ENCODE data around the gene WIF1. TPM values are rescaled to one million over a fixed set of nuclear protein-coding genes. Genes with fewer than 3 reads are reported as not detected.

Gene WIF1
- total RNA-seq, 1 experiment from 2014 or later: 1.8 TPM

GRCh38 chr12:65152596-65152995 is 31.5 kb upstream of the WIF1 start:
- no peak for TF ChIP-seq KAT7 (CRISPR knock-in tag; IDR thresholded peaks at IDR 0.05; ENCODE audit: borderline replicate concordance)
- TF ChIP-seq RORB (CRISPR knock-in tag; IDR thresholded peaks at IDR 0.05): no peak
- TF ChIP-seq, protein P1, sequence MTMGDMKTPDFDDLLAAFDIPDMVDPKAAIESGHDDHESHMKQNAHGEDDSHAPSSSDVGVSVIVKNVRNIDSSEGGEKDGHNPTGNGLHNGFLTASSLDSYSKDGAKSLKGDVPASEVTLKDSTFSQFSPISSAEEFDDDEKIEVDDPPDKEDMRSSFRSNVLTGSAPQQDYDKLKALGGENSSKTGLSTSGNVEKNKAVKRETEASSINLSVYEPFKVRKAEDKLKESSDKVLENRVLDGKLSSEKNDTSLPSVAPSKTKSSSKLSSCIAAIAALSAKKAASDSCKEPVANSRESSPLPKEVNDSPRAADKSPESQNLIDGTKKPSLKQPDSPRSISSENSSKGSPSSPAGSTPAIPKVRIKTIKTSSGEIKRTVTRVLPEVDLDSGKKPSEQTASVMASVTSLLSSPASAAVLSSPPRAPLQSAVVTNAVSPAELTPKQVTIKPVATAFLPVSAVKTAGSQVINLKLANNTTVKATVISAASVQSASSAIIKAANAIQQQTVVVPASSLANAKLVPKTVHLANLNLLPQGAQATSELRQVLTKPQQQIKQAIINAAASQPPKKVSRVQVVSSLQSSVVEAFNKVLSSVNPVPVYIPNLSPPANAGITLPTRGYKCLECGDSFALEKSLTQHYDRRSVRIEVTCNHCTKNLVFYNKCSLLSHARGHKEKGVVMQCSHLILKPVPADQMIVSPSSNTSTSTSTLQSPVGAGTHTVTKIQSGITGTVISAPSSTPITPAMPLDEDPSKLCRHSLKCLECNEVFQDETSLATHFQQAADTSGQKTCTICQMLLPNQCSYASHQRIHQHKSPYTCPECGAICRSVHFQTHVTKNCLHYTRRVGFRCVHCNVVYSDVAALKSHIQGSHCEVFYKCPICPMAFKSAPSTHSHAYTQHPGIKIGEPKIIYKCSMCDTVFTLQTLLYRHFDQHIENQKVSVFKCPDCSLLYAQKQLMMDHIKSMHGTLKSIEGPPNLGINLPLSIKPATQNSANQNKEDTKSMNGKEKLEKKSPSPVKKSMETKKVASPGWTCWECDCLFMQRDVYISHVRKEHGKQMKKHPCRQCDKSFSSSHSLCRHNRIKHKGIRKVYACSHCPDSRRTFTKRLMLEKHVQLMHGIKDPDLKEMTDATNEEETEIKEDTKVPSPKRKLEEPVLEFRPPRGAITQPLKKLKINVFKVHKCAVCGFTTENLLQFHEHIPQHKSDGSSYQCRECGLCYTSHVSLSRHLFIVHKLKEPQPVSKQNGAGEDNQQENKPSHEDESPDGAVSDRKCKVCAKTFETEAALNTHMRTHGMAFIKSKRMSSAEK (CRISPR knock-in tag; IDR thresholded peaks at IDR 0.05; ENCODE audit: borderline replicate concordance): no peak
- no peak for TF ChIP-seq ZNF232 (CRISPR knock-in tag; IDR thresholded peaks at IDR 0.05)
- no peak for TF ChIP-seq TEAD1 (CRISPR knock-in tag; IDR thresholded peaks at IDR 0.05)
- no peak for TF ChIP-seq ZNF317 (CRISPR knock-in tag; IDR thresholded peaks at IDR 0.05; ENCODE audit: borderline replicate concordance, low read depth)
- TF ChIP-seq ZMAT4 (CRISPR knock-in tag; IDR thresholded peaks at IDR 0.05): no peak
- no peak for TF ChIP-seq GTF2I (CRISPR knock-in tag; conservative IDR thresholded peaks at IDR 0.05)
- no peak for TF ChIP-seq SOX15 (CRISPR knock-in tag; IDR thresholded peaks at IDR 0.05)
- no peak for TF ChIP-seq HMGXB4 (CRISPR knock-in tag; IDR thresholded peaks at IDR 0.05)
- TF ChIP-seq, protein P2, sequence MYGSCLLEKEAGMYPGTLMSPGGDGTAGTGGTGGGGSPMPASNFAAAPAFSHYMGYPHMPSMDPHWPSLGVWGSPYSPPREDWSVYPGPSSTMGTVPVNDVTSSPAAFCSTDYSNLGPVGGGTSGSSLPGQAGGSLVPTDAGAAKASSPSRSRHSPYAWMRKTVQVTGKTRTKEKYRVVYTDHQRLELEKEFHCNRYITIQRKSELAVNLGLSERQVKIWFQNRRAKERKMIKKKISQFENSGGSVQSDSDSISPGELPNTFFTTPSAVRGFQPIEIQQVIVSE (CRISPR knock-in tag; IDR thresholded peaks at IDR 0.05; ENCODE audit: borderline replicate concordance): no peak
- no peak for TF ChIP-seq SP1 (CRISPR knock-in tag; conservative IDR thresholded peaks at IDR 0.05)
- DNase-seq (ENCODE audit: low spot score): no peak
- H3K4me3 Mint-ChIP-seq: no peak overlapping the region
- H3K4me1 Mint-ChIP-seq: peaks cover 13% of the 10 kb centered on the region
- H3K36me3 Mint-ChIP-seq: no peaks in the 10 kb centered on the region
- no peak overlapping the region for H3K27ac Mint-ChIP-seq
- peaks cover 33% of the 10 kb centered on the region for H3K27me3 Mint-ChIP-seq (ENCODE audit: low read depth)
- ATAC-seq: no peak
- no peaks in the 10 kb centered on the region for H3K9me3 Mint-ChIP-seq
- ChIA-PET CTCF (interaction anchor here (1.5 kb wide), 1 partner anchor 32 kb away, joined by 4 read pairs; the partner anchor contains the start of gene WIF1), POLR2A (no interaction called here)

DNA sequence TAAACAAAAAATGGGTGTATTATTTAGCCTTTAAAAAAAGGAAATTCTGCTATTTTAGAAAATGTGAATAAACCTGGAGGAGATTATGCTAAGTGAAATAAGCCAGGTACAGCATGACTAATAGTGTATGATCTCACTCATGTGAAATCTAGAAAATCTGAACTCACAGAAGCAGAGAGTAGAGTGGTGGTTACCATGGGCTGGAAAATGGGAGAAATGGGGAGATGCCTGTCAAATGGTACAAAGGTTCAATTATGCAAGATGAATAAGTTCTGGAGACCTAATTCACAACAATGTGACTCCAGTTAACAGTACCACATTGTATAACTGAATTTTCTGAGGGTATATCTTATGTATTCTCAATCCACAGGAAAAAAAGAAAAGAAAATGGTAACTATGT is 30.9 kb upstream of the WIF1 start:
- Mint-ChIP-seq H3K9me3 (no peaks in the 10 kb centered on the region), H3K27me3 (ENCODE audit: low read depth) (peaks cover 33% of the 10 kb centered on the region), H3K27ac (no peak overlapping the region), H3K4me3 (no peak overlapping the region), H3K4me1 (peaks cover 13% of the 10 kb centered on the region), H3K36me3 (no peaks in the 10 kb centered on the region)
- DNase-seq (ENCODE audit: low spot score) (no peak), ATAC-seq (no peak)
- POLR2A ChIA-PET: no interaction called here
- CTCF ChIA-PET: interaction anchor here (1.5 kb wide), 1 partner anchor 31 kb away, joined by 4 read pairs; the partner anchor contains the start of gene WIF1
- TF ChIP-seq ZNF263 (CRISPR knock-in tag; IDR thresholded peaks at IDR 0.05; ENCODE audit: low read depth) (no peak), NFATC4 (CRISPR knock-in tag; IDR thresholded peaks at IDR 0.05) (no peak), ZNF219 (CRISPR knock-in tag; IDR thresholded peaks at IDR 0.05; ENCODE audit: borderline replicate concordance) (no peak), ZNF396 (CRISPR knock-in tag; IDR thresholded peaks at IDR 0.05; ENCODE audit: borderline replicate concordance) (no peak), GABPB1 (CRISPR knock-in tag; IDR thresholded peaks at IDR 0.05) (no peak), IRF1 (CRISPR knock-in tag; IDR thresholded peaks at IDR 0.05) (no peak), IRF2 (CRISPR knock-in tag; IDR thresholded peaks at IDR 0.05; ENCODE audit: borderline replicate concordance, low read depth) (no peak), ATF3 (CRISPR knock-in tag; conservative IDR thresholded peaks at IDR 0.05) (no peak)
- TF ChIP-seq, protein P3, sequence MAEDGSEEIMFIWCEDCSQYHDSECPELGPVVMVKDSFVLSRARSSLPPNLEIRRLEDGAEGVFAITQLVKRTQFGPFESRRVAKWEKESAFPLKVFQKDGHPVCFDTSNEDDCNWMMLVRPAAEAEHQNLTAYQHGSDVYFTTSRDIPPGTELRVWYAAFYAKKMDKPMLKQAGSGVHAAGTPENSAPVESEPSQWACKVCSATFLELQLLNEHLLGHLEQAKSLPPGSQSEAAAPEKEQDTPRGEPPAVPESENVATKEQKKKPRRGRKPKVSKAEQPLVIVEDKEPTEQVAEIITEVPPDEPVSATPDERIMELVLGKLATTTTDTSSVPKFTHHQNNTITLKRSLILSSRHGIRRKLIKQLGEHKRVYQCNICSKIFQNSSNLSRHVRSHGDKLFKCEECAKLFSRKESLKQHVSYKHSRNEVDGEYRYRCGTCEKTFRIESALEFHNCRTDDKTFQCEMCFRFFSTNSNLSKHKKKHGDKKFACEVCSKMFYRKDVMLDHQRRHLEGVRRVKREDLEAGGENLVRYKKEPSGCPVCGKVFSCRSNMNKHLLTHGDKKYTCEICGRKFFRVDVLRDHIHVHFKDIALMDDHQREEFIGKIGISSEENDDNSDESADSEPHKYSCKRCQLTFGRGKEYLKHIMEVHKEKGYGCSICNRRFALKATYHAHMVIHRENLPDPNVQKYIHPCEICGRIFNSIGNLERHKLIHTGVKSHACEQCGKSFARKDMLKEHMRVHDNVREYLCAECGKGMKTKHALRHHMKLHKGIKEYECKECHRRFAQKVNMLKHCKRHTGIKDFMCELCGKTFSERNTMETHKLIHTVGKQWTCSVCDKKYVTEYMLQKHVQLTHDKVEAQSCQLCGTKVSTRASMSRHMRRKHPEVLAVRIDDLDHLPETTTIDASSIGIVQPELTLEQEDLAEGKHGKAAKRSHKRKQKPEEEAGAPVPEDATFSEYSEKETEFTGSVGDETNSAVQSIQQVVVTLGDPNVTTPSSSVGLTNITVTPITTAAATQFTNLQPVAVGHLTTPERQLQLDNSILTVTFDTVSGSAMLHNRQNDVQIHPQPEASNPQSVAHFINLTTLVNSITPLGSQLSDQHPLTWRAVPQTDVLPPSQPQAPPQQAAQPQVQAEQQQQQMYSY (CRISPR knock-in tag; IDR thresholded peaks at IDR 0.05): no peak
- TF ChIP-seq, protein P4, sequence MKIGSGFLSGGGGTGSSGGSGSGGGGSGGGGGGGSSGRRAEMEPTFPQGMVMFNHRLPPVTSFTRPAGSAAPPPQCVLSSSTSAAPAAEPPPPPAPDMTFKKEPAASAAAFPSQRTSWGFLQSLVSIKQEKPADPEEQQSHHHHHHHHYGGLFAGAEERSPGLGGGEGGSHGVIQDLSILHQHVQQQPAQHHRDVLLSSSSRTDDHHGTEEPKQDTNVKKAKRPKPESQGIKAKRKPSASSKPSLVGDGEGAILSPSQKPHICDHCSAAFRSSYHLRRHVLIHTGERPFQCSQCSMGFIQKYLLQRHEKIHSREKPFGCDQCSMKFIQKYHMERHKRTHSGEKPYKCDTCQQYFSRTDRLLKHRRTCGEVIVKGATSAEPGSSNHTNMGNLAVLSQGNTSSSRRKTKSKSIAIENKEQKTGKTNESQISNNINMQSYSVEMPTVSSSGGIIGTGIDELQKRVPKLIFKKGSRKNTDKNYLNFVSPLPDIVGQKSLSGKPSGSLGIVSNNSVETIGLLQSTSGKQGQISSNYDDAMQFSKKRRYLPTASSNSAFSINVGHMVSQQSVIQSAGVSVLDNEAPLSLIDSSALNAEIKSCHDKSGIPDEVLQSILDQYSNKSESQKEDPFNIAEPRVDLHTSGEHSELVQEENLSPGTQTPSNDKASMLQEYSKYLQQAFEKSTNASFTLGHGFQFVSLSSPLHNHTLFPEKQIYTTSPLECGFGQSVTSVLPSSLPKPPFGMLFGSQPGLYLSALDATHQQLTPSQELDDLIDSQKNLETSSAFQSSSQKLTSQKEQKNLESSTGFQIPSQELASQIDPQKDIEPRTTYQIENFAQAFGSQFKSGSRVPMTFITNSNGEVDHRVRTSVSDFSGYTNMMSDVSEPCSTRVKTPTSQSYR (CRISPR knock-in tag; IDR thresholded peaks at IDR 0.05): no peak

Measured in WTC11 (cell line).